Head of caudate nucleus (tissue), 42 donors: ENCODE data around the gene TTLL11.
"Not testable (repeated sequence)": the region's sequence is repeated elsewhere in the genome, so short reads cannot be mapped to it uniquely, and the experiment has no call there.

Experiments used
- DNase-seq, 42 donors: peaks; one replicate each; pipeline versions ENCODE4 v3.0.0 to v3.0.0-alpha.2; 2020 to 2021; ENCODE audit warnings: mixed read lengths in 7 of 42
- intact Hi-C: fragments of 100-400 bp; cut with DNase I; formaldehyde crosslinking; loops from one replicate; pipeline ENCODE4 v1.15.0; 2022

The TTLL11 gene

GRCh38 chr9:122033775-122034373, 59.2 kb downstream of the TTLL11 start:
- no peak for DNase-seq
- intact Hi-C loops: no loop called here

GRCh38 chr9:122032346-122032745, 60.8 kb downstream of the TTLL11 start:
- no peak for DNase-seq
- intact Hi-C loops: no loop called here

GRCh38 chr9:122031776-122032175, 61.3 kb downstream of the TTLL11 start:
- intact Hi-C loops: no loop called here
- DNase-seq: peak in 2 of 42 donors; percentile 35 to 42

- no peak for DNase-seq
- intact Hi-C loops: no loop called here
Observed at GRCh38 chr9:122031157-122031556, 62.0 kb downstream of the TTLL11 start.

DNA sequence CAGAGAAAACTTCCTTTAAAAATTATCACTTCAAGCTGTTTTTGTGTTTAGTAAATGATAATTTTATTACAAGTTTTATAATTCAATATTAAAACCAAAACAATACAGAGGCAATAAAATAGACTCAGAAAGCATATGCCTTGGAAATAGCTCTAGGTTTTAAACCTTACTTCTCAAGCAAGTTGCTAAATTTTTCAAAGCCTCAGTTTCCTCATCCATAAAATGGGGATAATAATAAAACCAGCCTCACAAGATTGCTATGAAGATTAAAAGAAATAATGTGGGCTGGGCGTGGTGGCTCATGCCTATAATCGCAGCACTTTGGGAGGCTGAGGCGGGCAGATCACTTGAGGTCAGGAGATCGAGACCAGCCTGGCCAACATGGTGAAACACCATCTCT, 62.8 kb downstream of the TTLL11 start:
- intact Hi-C loops: no loop called here
- no peak for DNase-seq

DNA sequence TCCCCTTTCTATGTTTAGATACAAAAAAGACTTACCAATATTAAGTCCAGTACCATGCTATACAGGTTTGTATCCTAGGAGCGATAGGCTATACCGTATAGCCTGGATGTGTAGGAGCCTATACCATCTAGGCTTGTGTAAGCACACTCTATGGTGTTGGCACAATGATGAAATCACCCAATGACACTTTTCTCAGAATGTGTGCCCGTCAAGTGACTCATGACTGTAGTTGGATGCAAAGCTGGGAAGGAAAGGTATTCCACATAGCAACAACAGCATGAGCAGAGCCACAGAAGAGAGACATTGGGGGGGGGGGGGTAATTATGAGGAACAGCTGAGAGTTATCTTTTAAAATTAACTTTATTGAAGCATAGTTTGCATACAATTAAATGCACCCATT, 63.2 kb downstream of the TTLL11 start:
- intact Hi-C loops: no loop called here

GRCh38 chr9:122028089-122028488, 65.0 kb downstream of the TTLL11 start:
- intact Hi-C loops: no loop called here
- no peak for DNase-seq

More for the DNA sequence above, 63.2 kb downstream of the TTLL11 start:
- no peak for DNase-seq

GRCh38 chr9:122020398-122020797, 72.7 kb downstream of the TTLL11 start:
- peak in 2 of 42 donors; percentile 4 to 33 for DNase-seq
- intact Hi-C loops: no loop called here

GRCh38 chr9:122016744-122017143, 76.4 kb downstream of the TTLL11 start:
- intact Hi-C loops: no loop called here
- DNase-seq: peak in 38 of 42 donors; percentile 36 to 82 (median 64)

DNA sequence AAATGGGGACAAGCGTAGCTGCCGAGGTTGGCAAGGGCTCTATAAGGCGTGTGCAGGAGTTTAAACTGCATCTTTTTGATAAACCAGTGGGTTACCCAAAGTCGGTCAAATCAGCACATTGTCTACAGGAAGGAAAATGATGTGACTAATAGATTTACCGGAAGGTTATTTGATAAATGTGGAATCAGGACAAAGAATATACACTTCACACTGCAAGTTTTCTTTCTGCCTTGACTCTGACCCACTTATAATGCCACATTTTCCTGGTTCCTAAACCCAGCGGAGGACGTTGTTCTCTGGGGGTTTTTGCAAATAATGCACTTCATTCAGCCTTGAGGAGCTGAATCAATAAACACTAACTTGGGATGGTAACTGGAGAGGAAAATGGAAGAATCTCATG, 76.8 kb downstream of the TTLL11 start:
- DNase-seq: peak in 2 of 42 donors; percentile 6 to 15
- intact Hi-C loops: no loop called here

DNA sequence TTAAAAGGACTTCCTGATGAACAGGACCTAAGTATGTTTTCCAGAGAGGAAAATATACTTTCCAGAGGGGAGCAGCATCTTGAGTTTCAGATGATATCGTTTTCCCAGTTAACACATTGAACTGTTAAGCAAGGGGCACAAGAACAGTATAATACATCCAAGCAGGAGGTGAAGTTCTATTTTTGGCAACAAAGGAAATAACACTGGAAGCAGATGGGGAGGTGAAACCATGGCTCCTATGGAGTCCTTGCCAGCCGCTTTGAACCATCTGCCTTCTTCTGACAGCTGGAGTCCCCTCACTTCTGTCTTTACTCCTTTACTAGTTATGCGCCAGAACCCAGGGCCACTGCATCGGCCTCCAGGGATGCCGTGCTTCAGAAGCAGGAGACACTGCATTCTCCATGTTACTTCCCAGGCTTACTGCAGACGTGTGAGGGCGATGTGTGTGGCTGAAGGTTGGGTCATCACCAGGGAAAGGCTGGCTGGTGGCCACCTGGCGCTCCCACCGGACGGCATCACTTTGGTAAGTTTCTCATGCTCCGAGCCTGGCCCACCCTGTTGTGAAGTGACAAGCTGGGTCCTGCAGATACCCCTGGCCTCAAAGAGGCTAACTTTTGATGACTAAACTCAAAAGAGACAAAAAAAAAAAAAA, 77.8 kb downstream of the TTLL11 start:
- intact Hi-C loops: no loop called here
- DNase-seq: peak in 3 of 42 donors; percentile 6 to 39 (median 15)

DNA sequence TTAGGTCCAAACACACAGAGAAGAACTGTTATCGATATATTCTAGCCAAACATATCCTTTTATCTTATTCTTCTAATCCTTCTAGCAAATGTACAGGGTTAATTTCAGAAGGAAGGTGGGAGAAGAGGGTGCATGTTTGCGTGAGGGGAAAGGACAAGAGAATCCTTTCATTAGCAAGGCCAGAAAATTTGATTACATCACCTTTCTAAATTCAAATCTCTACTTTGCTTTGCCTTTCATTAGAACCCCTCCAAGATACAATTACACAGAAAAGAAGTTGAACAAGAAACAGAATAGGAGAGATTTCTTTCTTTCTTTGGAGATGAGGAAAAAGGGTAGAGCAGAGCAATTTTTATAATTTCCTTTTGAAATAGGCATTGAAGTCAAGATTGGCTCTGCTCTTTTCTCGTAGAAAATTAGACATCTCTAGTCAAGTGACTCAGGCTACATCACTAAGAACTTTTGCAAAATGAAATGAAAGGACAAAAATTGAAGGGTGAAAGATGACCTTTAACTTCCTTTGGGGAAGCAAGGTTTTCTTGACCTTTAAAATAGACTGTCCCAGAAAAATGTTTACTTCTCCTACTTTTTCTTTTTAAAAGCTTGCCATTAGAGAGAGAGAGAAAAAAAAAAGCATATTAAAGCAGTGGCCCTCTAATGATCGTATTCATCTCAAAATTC, 81.2 kb downstream of the TTLL11 start:
- intact Hi-C loops: no loop called here
- no peak for DNase-seq

DNA sequence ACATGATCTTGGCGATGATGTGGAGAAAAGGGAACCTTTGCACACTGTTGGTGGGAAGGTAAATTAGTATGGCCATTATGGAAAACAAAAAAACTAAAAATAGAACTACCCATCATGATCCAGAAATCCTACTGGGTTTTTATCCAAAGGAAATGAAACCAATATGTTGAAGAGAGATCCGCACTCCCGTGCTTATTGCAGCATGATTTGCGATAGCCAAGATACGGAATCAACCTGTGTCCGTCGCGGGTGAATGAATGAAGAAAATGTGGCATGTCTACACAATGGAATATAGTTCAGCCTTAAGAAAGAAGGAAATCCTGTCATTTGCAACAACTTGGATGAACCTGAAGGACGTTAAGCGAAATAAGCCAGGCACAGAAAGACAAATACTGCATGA, 84.5 kb downstream of the TTLL11 start:
- intact Hi-C loops: no loop called here
- DNase-seq: peak in 3 of 42 donors; percentile 0 to 13 (median 3)

GRCh38 chr9:122007837-122008236, 85.3 kb downstream of the TTLL11 start:
- intact Hi-C loops: no loop called here
- DNase-seq: no peak

GRCh38 chr9:122005597-122005996, 87.5 kb downstream of the TTLL11 start:
- intact Hi-C loops: no loop called here
- peak in 8 of 42 donors; percentile 23 to 60 (median 36) for DNase-seq

GRCh38 chr9:122004589-122004988, 88.5 kb downstream of the TTLL11 start:
- peak in 2 of 42 donors; percentile 1 to 10 for DNase-seq
- intact Hi-C loops: no loop called here

- intact Hi-C loops: no loop called here
- DNase-seq: peak in 8 of 42 donors; percentile 7 to 64 (median 34)
Observed at GRCh38 chr9:122001491-122002201, 91.5 kb downstream of the TTLL11 start.

DNA sequence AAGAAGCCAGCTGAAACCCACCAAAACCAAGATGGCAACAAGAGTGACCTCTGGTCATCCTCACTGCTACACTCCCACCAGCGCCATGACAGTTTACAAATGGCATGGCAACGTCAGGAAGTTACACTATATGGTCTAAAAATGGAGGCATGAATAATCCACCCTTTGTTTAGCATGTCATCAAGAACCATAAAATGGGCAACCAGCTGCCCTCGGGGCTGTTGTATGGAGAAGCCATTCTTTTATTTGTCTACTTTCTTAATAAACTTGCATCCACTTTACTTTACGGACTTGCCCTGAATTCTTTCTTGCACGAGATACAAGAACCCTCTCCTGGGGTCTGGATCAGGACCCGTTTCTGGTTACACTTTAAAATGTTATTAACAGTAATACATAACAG, 92.6 kb downstream of the TTLL11 start:
- intact Hi-C loops: not testable (repeated sequence)
- DNase-seq: peak in 5 of 42 donors; percentile 0 to 28 (median 4)

- intact Hi-C loops: loop anchor here (10.0 kb wide), 1 partner anchor 255 kb away; no protein-coding TSS in a partner anchor
- DNase-seq: peak in 37 of 42 donors; percentile 37 to 78 (median 62)
Observed at GRCh38 chr9:121999556-121999955, 93.6 kb downstream of the TTLL11 start.
